MM.1S (cell line): ENCODE data around the gene AP2A2.

Experiments used
- EZH2 ChIP-seq: fragments of 300-600 bp; sonication (generic); optimal IDR thresholded peaks from 2 replicates; pipeline ENCODE3; 2017; ENCODE audit warnings: low read depth, mild to moderate bottlenecking, antibody characterized with exemption, low read length, mixed read lengths
- EZH2phosphoT487 ChIP-seq: fragments of 300-600 bp; sonication (generic); IDR thresholded peaks from 2 replicates; pipeline ENCODE4 v1.6.1; 2018; ENCODE audit warnings: antibody characterized with exemption, low read length
- TF ChIP-seq, protein P1 (sequence below): fragments of 300-600 bp; sonication (generic); IDR thresholded peaks from 2 replicates; pipeline ENCODE4 v1.5.1; 2016; ENCODE audit warnings: antibody characterized with exemption, low read length, mixed read lengths

DNA sequence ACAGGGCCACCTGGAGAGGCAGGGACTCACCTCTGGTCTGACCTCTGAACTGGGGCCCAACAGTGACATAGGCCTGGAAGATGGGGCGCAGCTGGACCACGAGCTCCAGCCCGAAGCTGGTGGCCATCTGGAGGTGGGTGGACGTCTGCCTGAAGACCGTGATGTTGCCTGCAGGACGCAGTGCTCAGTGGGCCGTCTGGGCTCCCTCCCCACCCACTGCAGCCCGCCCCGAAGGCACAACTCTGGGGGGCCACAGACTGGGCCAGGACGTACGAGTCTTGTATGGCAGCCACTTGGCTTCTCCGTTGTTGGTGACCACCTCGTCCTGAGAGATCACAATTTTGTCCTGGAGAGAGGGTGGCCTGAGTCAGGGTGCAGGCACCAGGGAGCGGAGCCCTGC is 102.9 kb downstream of the AP2A2 start:
- TF ChIP-seq, protein P1, sequence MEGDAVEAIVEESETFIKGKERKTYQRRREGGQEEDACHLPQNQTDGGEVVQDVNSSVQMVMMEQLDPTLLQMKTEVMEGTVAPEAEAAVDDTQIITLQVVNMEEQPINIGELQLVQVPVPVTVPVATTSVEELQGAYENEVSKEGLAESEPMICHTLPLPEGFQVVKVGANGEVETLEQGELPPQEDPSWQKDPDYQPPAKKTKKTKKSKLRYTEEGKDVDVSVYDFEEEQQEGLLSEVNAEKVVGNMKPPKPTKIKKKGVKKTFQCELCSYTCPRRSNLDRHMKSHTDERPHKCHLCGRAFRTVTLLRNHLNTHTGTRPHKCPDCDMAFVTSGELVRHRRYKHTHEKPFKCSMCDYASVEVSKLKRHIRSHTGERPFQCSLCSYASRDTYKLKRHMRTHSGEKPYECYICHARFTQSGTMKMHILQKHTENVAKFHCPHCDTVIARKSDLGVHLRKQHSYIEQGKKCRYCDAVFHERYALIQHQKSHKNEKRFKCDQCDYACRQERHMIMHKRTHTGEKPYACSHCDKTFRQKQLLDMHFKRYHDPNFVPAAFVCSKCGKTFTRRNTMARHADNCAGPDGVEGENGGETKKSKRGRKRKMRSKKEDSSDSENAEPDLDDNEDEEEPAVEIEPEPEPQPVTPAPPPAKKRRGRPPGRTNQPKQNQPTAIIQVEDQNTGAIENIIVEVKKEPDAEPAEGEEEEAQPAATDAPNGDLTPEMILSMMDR, result no peak
- TF ChIP-seq EZH2phosphoT487 (no peak), EZH2 (no peak)
